Anterior cingulate cortex (tissue), 58 donors: ENCODE measurements around the gene PAFAH1B1.
A peak's percentile ranks its signal among the peaks of the same experiment; 100 is the strongest.
"Not testable (repeated sequence)": the region's sequence is repeated elsewhere in the genome, so short reads cannot be mapped to it uniquely, and the experiment has no call there.

Experiments used
- DNase-seq, 58 donors: peaks; one replicate each; lab custom pipeline; 2025; lab: John Stamatoyannopoulos, UW

The PAFAH1B1 gene

GRCh38 chr17:2593821-2594721 lies 617 bp downstream of the PAFAH1B1 start:
- peak in 57 of 58 donors; percentile 29 to 93 (median 78) for DNase-seq

GRCh38 chr17:2594722-2595599 lies 1.5 kb downstream of the PAFAH1B1 start:
- peak in 2 of 58 donors; percentile 13 to 50 for DNase-seq

- DNase-seq = no peak
Measured at GRCh38 chr17:2595716-2596115, 2.3 kb downstream of the PAFAH1B1 start.

- DNase-seq = no peak
Measured at GRCh38 chr17:2598166-2598565, 4.7 kb downstream of the PAFAH1B1 start.

GRCh38 chr17:2602597-2603017 lies 9.2 kb downstream of the PAFAH1B1 start:
- no peak for DNase-seq

GRCh38 chr17:2608350-2608913 lies 15.0 kb downstream of the PAFAH1B1 start:
- DNase-seq = no peak

GRCh38 chr17:2609091-2609490 lies 15.6 kb downstream of the PAFAH1B1 start:
- no peak for DNase-seq

- DNase-seq = no peak
Measured at GRCh38 chr17:2610195-2611175, 17.0 kb downstream of the PAFAH1B1 start.

- DNase-seq = no peak
Measured at GRCh38 chr17:2611627-2612026, 18.2 kb downstream of the PAFAH1B1 start.

GRCh38 chr17:2612630-2613029 lies 19.2 kb downstream of the PAFAH1B1 start:
- DNase-seq = no peak

GRCh38 chr17:2613089-2613808 lies 19.8 kb downstream of the PAFAH1B1 start:
- DNase-seq = no peak

GRCh38 chr17:2615882-2616281 lies 22.4 kb downstream of the PAFAH1B1 start:
- no peak for DNase-seq

GRCh38 chr17:2621241-2621640 lies 27.8 kb downstream of the PAFAH1B1 start:
- no peak for DNase-seq

GRCh38 chr17:2621951-2622405 lies 28.5 kb downstream of the PAFAH1B1 start:
- not testable (repeated sequence) for DNase-seq

- not testable (repeated sequence) for DNase-seq
Measured at GRCh38 chr17:2622721-2623301, 29.4 kb downstream of the PAFAH1B1 start.

- peak in 1 of 58 donors; percentile 9 for DNase-seq
Measured at GRCh38 chr17:2624292-2624731, 30.9 kb downstream of the PAFAH1B1 start.

- not testable (repeated sequence) for DNase-seq
Measured at GRCh38 chr17:2626626-2627219, 33.3 kb downstream of the PAFAH1B1 start.

- DNase-seq = not testable (repeated sequence)
Measured at GRCh38 chr17:2628922-2629321, 35.5 kb downstream of the PAFAH1B1 start.
